CD4-positive, alpha-beta T cell treated with Interleukin-21 for 1 hour (primary cell): Measurements from ENCODE around the gene GZMM.

Source experiments
- DNase-seq: peaks from one replicate; pipeline ENCODE4 v3.0.0-alpha.2; 2020

The GZMM gene

GRCh38 chr19:567296-567900 lies 23.5 kb downstream of the GZMM start:
- no peak for DNase-seq

- no peak for DNase-seq
Measured at GRCh38 chr19:570251-570686, 26.4 kb downstream of the GZMM start.

DNA sequence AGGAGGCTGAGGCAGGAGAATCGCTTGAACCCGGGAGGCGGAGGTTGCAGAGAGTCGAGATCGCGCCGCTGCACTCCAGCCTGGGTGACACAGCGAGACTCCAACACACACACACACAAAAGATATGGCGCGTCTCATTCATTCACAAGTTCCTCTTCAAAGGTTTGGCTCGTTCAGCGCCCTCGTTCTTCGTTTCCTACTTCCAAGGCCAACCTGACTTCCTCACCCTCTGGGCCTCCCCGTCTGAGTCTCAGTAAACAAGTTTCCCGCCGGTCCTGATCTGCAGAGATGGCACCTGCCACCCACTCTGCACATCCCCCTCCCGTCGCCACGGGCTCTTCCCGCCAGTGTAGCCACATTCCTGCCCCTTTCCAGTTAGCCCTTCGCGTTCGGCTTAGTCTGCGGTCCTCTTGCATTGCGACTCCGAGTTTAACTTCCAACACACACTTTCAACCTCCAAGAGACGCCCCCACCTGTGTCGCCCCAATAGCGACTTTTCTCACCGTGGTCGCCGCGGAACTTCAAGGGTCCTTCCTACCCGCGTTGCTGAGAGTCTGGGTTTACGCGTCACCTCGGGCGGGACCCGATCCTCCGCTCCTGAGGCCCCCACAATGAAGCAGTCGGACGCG lies 27.2 kb downstream of the GZMM start:
- DNase-seq, result peak; percentile 70

- DNase-seq, result peak; percentile 39
Measured at GRCh38 chr19:571566-571974, 27.7 kb downstream of the GZMM start.

- DNase-seq, result peak; percentile 98
Measured at GRCh38 chr19:572140-572742, 28.4 kb downstream of the GZMM start, which contains the start of gene BSG. TSS of gene BSG (plus strand) at chr19:572596. CDS start at chr19:572635, 39 bp downstream.

GRCh38 chr19:572743-573518 lies 29.1 kb downstream of the GZMM start:
- no peak for DNase-seq

DNA sequence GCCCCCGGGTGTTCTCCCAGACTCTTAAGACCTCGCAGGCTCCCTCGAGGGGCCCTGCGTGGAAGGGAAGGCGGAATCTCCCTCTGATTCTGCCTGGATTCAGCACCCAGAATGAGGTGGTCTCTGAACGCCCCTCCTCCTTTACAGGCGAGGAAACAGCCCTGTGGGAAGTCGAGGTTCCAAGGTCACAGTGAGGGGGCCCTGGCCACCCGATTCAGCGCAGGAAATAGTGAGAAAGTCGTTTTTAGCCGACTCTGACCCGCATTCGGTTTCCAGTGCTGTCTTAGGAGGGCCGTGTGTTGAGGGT lies 29.6 kb downstream of the GZMM start:
- no peak for DNase-seq

- no peak for DNase-seq
Measured at GRCh38 chr19:574658-575526, 31.0 kb downstream of the GZMM start.

- DNase-seq, result no peak
Measured at GRCh38 chr19:575527-576506, 32.0 kb downstream of the GZMM start.

DNA sequence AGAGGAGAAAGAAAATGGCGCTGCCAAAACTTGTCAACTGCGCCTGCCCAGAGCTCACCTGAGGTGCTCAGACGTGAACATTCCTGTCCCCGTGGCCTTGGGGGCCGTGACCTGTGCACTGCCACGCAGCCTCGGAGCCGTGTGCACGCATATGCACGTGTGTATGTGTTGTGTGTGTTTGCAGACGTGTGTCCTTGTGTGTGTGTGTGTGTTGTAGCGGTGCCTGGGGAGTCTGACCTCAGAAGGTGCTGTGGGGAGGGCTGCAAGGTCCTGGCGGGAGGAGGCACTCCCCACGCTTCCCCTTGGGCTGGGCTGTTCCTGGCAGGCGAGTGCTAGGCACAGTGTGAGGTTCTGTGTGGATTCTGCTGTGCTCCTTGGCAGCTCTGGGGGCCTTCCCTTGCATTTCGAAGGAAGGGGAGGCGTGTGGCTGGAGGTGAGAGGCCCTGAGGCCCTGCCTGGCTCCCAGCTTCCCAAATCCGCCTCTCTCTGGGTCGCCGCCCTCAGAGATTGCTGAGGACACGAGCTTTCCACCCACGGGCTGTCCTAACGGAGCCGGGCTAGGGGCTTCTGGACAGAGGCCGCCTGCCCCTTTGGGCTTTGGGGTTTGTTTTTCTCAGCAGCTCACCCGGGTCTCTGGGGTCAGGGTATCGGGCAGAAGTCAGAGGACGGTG lies 33.0 kb downstream of the GZMM start:
- no peak for DNase-seq

DNA sequence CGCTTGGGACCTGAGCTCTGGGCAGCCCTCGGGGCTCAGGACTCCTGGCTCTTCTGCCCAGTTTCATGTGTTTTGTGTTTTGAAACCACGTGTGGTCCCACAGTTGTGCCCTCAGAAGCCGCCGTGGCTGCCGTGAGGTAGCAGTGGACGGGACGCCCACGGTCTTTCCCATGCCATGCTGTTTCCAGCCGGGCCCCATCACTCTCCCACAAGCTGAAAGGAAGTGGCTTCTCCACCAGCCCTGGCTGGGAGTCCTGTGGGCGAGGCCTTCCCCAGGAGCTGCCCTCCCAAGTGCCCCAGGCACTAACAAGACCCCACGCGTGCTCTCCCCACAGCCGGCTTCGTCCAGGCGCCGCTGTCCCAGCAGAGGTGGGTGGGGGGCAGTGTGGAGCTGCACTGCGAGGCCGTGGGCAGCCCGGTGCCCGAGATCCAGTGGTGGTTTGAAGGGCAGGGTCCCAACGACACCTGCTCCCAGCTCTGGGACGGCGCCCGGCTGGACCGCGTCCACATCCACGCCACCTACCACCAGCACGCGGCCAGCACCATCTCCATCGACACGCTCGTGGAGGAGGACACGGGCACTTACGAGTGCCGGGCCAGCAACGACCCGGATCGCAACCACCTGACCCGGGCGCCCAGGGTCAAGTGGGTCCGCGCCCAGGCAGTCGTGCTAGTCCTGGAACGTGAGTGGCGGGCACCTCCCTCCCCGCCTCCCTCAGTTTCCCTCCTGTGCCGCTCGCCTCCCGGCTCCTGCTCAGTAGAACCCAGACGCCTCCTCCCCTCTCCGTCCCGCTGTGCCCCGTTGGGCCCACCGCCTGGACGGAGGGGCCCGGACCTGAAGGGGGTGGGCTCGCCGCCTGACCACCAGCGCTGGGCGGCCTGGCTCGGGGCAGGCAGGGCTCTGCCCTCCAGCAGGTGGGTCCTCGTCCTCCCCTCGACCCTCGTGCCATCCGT lies 33.9 kb downstream of the GZMM start:
- DNase-seq, result no peak

DNA sequence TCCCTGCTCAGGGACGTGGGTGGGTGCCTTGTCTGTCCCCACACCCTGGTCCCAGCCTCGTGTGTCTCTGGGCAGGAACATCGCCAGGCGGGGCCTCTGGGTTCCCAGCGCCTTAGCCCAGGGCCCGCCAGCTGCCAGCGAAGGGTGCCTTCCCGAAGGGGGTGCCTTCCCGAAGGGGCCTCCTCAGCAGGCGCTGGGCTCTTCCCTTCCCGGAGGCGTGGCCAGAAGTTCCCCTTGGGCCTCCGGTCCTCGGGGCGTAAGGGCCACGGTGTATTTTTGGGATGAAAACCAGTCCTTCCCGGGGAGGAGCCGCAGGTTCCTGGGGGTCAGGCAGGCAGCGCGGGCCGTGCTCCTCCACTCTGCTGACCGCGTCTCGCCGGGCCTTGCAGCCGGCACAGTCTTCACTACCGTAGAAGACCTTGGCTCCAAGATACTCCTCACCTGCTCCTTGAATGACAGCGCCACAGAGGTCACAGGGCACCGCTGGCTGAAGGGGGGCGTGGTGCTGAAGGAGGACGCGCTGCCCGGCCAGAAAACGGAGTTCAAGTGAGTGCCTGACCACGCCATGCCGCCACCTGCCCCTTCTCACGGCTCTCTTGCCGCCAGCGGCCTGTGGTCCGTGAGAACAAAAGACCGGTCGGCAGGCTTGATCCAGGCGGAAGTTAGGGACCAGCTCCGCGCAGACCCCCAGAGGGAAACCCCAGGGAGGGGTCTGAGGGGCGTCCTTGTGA lies 35.4 kb downstream of the GZMM start:
- DNase-seq, result no peak

GRCh38 chr19:579842-580155 lies 35.9 kb downstream of the GZMM start:
- DNase-seq, result no peak

DNA sequence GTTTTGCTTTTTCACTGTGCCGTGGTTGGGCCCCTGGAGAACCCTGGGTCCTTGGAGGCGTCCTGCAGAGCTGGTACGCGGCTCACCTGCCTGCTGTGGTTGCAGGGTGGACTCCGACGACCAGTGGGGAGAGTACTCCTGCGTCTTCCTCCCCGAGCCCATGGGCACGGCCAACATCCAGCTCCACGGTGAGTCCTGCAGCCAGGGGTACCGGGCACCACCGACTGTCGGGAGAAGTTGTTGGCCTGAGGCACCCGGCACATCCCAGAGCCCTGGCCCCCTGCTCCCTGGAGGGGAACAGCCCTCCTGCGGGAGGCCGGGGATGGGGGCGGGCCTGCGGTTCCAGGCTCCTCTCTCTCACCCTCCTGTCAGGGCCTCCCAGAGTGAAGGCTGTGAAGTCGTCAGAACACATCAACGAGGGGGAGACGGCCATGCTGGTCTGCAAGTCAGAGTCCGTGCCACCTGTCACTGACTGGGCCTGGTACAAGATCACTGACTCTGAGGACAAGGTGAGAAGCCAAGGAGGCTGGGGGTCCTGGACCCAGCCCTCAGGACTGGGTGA lies 36.5 kb downstream of the GZMM start:
- no peak for DNase-seq

GRCh38 chr19:581399-582111 lies 37.7 kb downstream of the GZMM start:
- no peak for DNase-seq

DNA sequence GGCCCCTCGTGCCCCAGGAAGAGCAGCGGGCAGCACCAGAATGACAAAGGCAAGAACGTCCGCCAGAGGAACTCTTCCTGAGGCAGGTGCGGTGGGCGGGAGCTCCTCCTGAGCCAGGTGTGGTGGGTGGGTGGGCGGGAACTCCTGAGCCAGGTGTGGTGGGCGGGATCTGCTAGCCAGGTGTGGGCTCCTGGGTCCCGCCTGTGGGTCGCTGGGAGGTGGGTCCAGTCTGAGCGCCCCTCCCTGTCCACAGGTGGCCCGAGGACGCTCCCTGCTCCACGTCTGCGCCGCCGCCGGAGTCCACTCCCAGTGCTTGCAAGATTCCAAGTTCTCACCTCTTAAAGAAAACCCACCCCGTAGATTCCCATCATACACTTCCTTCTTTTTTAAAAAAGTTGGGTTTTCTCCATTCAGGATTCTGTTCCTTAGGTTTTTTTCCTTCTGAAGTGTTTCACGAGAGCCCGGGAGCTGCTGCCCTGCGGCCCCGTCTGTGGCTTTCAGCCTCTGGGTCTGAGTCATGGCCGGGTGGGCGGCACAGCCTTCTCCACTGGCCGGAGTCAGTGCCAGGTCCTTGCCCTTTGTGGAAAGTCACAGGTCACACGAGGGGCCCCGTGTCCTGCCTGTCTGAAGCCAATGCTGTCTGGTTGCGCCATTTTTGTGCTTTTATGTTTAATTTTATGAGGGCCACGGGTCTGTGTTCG lies 38.8 kb downstream of the GZMM start:
- no peak for DNase-seq

DNA sequence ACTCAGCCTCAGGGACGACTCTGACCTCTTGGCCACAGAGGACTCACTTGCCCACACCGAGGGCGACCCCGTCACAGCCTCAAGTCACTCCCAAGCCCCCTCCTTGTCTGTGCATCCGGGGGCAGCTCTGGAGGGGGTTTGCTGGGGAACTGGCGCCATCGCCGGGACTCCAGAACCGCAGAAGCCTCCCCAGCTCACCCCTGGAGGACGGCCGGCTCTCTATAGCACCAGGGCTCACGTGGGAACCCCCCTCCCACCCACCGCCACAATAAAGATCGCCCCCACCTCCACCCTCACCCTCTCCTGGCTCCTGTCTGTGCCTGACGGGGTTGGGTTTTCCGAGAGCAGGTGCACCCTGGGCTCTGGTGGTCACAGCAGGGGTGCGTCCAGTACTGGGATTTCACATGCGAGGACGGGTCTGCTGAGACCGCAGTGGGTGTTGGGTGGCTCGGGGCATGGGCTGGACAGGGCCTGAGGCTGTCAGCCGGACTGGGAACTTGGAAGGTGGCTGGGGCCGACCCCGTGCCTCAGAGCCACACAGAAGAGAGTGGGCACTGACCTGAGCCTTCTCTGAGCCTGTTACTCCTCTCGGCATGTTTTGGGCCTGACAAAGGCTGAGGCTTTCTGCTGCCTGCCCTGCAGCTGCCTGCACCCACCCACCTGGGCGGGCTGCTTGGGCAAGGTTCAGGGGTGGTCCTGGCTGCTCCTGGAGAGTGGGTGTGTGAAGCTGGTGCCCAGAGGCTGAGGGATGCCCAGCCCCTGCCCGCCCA lies 39.5 kb downstream of the GZMM start:
- DNase-seq, result no peak
